AML-193 (cell line): Measurements from ENCODE around the gene CMTM4.
A peak's percentile ranks its signal among the peaks of the same experiment; 100 is the strongest.
"Not testable (repeated sequence)": the region's sequence is repeated elsewhere in the genome, so short reads cannot be mapped to it uniquely, and the experiment has no call there.

ENCODE experiments used
- DNase-seq, 2 experiments: peaks; one replicate each; lab custom pipeline; 2025; lab: John Stamatoyannopoulos, UW

Gene CMTM4

DNA sequence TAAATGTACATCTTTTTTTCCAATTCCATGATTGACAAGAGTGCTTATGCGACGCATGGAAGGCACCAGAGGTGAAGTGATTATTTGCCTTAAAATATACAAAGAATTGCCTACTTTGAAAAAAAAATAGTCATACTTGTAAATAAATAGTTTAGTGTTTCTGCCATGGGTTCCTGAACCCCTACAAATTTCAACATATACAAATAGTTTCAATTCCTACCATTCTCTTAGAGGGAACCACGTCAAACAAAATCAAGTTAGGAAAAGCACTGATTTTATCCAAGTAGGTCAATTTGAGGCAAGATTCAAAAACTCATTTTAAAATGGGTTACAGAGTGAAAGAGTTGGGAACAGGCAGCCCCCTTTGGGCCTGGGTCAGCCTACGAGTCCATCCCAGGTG lies 80.4 kb downstream of the CMTM4 start:
- DNase-seq = no peak

GRCh38 chr16:66614161-66614802 lies 82.3 kb downstream of the CMTM4 start:
- no peak for DNase-seq

DNA sequence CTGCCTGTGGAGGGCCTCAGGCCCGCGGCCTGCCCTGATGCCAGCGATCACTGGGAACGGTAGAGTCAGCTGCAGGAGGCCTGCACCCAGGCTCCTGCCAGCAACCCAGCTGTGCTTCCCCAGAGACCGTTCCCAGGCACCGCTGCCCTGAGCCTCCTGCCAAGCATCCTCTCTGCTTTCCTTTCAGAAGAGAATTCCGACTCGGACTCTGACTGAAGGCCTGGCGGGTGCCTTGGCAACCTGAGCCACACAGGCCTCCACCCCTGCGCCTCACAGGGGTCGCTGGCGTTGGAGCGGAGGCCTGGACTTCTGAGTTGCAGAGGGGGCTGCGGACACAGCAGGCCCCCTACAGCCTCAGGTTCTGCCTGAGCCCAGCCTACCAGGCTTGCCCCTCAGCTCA lies 84.1 kb downstream of the CMTM4 start:
- no peak for DNase-seq

DNA sequence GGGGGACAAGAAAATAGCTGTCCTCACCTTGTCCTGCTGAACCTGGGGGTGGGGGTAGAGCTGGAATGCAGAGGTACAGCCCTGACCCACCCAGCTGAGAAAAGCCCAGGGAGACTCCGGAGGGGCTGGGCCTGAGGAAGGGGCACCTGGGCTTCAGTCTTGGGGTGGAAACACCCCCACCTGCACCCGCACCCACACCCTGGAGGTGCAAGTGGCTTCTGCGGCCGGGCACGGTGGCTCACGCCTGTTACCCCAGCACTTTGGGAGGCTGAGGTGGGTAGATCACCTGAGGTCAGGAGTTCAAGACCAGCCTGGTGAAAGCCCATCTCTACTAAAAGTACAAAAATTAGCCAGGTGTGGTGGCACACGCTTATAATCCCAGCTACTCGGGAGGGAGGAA lies 84.6 kb downstream of the CMTM4 start:
- DNase-seq = not testable (repeated sequence)

DNA sequence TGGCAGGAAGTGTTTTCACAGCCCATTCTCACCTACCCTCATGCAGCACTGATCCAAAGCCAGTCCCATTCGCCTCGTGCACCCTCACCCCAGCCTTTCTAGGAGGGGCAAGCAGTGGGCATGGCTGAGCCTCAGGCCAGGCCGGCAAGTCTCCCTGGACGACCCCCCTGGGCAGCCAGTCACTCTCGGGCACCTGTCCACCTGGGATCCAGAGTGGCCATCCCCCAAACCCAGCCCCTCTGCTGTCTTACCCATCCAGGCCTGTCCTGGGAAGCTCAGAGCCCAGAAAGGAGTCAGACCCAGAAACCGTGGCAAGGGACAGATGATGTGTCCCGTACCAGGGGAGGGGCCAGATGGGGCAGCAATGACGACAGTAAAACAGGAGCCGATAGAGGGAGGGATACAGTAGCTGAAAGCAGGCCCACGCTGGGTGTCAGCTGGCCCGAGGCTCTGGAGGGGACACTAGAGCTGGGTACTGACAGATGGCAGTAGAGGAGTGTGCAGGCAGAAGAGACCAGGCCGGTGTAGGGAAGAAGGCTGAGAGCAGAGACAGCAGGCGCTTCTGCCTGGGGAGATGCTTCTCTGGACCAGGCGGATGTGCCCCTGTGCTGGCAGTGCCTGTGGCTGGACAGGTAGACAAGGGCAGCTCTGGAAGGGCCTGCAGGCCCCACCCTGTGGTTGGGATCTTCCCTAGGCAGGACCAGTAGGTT lies 86.3 kb downstream of the CMTM4 start:
- DNase-seq = no peak

GRCh38 chr16:66609139-66609510 lies 87.4 kb downstream of the CMTM4 start:
- DNase-seq = no peak

DNA sequence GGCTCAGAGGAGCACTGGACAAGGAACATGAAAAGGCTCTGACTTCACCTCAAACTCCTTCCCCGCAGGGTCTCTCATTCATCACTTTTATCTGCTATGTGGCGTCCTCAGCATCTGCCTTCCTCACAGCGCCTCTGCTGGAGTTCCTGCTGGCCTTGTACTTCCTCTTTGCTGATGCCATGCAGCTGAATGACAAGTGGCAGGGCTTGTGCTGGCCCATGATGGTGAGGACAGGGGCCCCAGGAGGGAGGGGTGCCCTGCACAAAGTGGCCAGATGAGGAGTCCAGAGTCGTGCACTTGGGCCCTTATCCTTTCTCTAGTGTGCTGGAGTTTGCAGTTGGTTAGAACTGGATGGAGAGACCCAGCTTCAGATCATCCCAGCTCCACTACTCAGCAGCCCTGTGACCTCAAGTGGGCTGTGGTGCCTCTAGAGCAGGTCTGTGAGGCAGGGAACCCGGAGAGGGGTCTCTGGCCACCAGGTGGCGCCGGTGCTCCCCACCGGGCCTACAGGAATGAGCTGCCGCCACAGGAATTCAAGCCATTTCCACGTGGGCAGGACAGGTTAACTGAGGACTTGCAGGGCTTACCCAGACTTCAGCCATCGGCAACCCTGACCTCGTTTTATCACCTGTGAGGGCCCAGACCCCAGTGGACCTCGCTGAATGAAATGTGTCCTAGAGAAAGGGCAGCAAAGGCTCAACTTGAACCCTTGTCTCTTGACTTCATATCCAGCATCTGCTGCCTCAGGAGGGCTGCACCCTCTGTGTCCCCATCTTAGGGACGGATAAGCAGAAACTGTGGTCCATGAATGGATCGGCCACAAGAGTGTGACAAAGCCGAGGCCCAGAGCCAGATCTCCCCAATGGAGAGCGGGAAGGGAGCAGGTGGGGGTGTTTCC lies 88.1 kb downstream of the CMTM4 start:
- DNase-seq = peak; percentile 61 to 67

DNA sequence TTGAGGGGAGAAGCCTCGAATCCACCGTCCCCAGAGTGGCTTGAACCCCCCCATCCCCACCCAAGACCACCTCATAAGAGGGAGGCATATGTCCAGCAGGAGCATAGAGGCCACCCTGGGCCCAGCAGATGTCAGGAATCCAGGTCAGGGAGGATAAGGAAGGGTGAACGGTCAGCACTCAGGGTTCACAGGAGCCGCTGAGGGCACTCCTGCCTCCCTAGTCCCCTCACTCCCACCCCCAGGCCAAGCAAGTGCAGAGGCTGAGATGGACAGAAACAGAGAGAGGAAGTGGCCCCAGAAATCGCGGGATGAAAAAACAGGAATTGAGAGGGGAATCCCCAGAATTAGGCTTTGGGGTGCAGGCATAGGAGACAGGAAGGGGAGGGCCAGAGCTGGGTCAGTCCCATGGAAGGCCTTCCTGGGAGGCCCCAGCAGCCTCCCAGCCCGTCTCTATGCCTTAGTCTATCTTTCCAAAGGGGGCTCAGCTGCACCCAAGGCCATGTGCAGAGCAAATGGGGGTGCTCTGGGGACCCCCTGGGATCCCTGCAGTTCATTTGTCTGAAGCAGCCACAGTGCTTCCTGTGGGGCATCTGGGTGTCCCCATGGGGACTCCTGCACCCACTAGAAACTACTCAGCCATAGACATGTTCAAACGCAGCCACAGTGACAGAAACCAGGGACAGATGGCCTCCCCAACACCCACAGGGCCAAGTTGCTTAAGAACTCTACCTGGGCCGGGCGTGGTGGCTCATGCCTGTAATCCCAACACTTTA lies 90.4 kb downstream of the CMTM4 start:
- peak; percentile 20 to 57 for DNase-seq

- no peak for DNase-seq
Observed at GRCh38 chr16:66605177-66605978, 91.2 kb downstream of the CMTM4 start.

DNA sequence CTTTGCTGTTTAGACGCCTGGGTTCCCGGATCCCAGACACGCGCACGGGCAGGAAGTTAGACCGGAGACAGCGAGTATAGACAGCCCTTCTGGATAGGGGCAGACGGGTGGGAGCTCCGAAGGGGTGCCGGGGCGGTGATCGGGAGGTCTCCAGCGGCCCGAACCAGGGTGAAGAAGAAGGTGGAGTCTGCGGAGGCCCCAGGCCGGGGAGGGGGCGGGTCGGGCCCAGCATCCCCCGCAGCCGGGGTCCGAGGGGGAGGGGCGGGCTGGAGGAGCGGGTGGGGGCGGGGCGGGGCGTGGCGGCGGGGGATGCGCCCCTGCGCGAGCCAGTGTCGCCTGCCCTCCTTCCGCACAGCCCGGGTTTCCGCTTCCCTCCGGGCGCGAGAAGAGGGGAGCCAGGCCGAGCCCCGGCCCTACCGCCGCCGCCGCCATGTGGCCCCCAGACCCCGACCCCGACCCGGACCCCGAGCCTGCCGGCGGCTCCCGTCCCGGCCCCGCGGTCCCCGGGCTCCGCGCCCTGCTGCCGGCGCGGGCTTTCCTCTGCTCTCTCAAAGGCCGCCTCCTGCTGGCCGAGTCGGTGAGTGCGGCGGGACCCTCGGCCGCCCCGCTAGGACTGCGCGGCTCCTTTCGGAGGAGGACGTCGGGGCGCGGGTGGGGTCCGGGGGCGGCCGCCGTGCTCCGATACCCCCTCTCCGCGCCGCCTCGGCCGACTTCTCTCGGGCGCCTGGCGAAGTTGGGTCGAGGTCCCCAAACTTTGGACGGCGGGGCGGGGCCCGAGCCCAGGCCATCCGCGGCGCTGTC lies 92.0 kb downstream of the CMTM4 start, which contains the start of gene CMTM3:
Gene CMTM3 (plus strand): TSS at position 329 of the 801 bp plus-strand sequence. CDS start 102 bp downstream, at position 431.
- DNase-seq = peak; percentile 28 to 51

DNA sequence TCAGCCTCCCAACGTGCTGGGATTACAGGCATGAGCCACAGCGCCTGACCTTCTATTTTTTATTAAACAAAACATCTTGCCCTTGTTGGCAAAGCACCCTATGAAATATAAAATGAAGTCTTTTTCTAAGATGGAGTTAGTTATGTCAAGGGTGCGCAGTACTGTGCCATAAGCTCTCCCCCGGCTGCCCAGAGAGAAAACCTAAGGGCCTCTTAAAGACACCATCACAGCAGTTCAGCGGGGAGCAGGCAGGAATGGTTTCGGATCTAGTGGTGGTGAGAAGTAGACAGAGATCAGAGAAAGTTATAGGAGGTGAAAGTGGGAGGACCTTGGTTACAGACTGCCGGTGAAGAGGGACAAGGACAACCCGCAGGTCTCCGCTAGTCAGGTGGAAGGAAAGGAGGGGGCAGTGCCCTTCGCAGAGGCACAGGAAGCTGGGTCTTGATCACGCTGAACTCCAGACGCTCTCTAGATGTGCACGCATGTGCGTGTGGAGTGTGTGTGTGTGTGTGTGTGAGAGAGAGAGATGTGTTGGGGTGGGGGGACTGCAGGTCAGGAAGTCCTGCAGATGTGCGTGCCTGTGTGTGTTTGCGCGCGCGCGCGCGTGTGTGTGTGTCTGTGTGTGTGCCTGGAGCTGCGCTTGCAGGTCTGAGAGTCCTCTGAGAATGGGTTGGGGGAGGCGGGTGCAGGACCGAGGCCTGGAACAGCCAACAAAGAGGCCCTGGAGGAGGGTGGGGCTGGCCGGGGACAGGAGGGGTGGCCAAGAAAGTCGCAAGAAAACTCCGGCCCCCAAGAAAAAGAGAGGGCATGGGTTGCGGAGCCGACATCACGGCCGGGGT lies 92.8 kb downstream of the CMTM4 start:
- peak; percentile 32 to 52 for DNase-seq

GRCh38 chr16:66601471-66601870 lies 95.1 kb downstream of the CMTM4 start:
- DNase-seq = no peak

GRCh38 chr16:66600477-66600876 lies 96.1 kb downstream of the CMTM4 start:
- no peak for DNase-seq

GRCh38 chr16:66599726-66600125 lies 96.8 kb downstream of the CMTM4 start:
- DNase-seq = no peak

- DNase-seq = no peak
Observed at GRCh38 chr16:66598111-66598510, 98.4 kb downstream of the CMTM4 start.

DNA sequence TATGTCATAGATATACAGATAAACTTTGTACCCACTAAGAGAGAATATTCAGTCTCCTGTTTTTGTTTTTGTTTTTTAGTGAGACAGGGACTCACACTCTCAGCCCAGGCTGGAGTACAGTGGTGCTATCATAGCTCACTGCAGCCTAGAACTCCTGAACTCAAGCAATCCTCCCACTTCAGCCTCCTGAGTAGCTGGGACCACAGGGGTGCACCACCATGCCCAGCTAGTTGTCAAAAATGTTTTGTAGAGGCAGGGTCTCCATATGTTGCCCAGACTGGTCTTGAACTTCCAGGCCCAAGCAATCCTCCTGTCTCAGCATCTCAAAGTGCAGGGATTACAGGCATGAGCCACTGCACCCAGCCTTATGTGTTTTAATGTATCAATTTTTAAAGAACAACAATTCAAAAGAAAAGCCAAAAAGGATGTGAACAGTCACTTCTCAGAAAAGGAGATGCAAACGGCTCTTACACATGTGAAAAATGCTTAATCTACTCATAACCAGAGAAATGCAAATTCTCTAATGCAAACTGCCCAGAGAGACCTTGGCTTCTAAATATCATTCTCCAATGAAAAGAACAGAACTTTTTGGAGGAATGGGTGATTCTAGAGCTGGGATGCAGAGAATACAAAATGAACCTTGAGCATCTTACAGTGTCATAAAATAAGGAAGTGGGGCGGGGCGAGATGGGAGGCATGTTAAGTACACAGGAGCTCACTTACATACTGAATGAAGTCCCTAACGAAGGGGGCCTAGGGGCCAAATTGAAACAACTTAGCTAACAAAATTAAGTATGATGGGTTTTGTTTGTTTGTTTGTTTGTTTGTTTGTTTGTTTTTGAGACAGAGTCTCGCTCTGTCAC lies 99.3 kb downstream of the CMTM4 start:
- DNase-seq = no peak

DNA sequence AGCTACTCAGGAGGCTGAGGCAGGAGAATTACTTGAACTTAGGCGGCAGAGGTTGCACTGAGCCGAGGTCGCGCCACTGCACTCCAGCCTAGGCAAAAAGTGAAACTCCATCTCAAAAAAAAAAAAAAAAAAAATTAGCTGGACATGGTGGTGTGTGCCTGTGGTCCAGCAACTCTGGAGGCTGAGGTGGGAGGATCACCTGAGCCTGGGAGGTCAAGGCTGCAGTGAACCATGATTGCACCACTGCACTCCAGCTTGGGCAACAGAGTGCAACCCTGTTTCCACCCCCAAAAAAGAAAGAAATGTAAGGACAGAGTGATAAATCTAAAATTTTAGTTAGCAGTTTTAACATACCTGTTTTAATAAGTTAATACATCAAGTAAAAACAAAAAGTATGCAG lies 100.0 kb downstream of the CMTM4 start:
- not testable (repeated sequence) for DNase-seq

DNA sequence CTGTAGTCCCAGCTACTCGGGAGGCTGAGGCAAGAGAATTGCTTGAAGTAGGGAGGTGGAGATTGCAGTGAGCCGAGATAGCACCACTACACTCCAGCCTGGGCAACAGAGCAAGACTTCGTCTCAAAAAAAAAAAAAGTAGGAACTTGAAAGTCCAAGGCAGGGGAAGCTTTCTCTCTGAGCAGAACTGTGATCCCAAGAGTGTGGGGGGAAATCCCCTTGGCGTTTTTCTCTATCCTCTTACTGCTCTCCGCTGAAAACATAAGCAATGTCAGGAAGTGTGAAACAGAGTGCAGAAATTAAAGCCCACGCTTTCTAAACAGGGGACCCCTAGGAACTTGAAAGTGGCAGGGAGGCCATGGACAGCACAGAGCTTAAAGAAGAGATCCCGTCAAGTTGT lies 101.8 kb downstream of the CMTM4 start:
- DNase-seq = no peak
